Measurements from ENCODE around the gene COMMD4. TPM values are rescaled to one million over a fixed set of nuclear protein-coding genes. Genes with fewer than 3 reads are reported as not detected.
A peak's percentile ranks its signal among the peaks of the same experiment; 100 is the strongest.

Gene COMMD4
- total RNA-seq, 1 donor from 2014 or later = 95.6 TPM

GRCh38 chr15:75364881-75365280, 29.0 kb downstream of the COMMD4 start:
- H3K27me3 Mint-ChIP-seq = no peaks in the 10 kb centered on the region
- no peak for TF ChIP-seq CTCF (IDR thresholded peaks at IDR 0.05; ENCODE audit: unreplicated experiment)
- peaks cover 1% of the 10 kb centered on the region for H3K36me3 Mint-ChIP-seq (ENCODE audit: insufficient read depth)
- DNase-seq (ENCODE audit: low spot score, unreplicated experiment) = no peak
- H3K4me3 Mint-ChIP-seq (ENCODE audit: low read depth) = no peak overlapping the region
- H3K4me1 Mint-ChIP-seq (ENCODE audit: low read depth) = peaks cover 12% of the 10 kb centered on the region
- no peak overlapping the region for H3K27ac Mint-ChIP-seq
- H3K9me3 Mint-ChIP-seq (ENCODE audit: low read depth) = no peaks in the 10 kb centered on the region

- Mint-ChIP-seq H3K27ac (no peak overlapping the region), H3K9me3 (ENCODE audit: low read depth) (no peaks in the 10 kb centered on the region), H3K4me3 (ENCODE audit: low read depth) (no peak overlapping the region), H3K27me3 (no peaks in the 10 kb centered on the region), H3K4me1 (ENCODE audit: low read depth) (peaks cover 13% of the 10 kb centered on the region), H3K36me3 (ENCODE audit: insufficient read depth) (peaks cover 3% of the 10 kb centered on the region)
- no peak for DNase-seq (ENCODE audit: low spot score, unreplicated experiment)
- no peak for TF ChIP-seq CTCF (IDR thresholded peaks at IDR 0.05; ENCODE audit: unreplicated experiment)
Measured at GRCh38 chr15:75366163-75366562, 30.3 kb downstream of the COMMD4 start.

- Mint-ChIP-seq H3K36me3 (ENCODE audit: insufficient read depth) (peaks cover 9% of the 10 kb centered on the region), H3K27ac (no peak overlapping the region), H3K4me1 (ENCODE audit: low read depth) (peaks cover 13% of the 10 kb centered on the region), H3K27me3 (no peaks in the 10 kb centered on the region), H3K4me3 (ENCODE audit: low read depth) (no peak overlapping the region), H3K9me3 (ENCODE audit: low read depth) (no peaks in the 10 kb centered on the region)
- DNase-seq (ENCODE audit: low spot score, unreplicated experiment) = no peak
- no peak for TF ChIP-seq CTCF (IDR thresholded peaks at IDR 0.05; ENCODE audit: unreplicated experiment)
Measured at GRCh38 chr15:75367006-75367405, 31.1 kb downstream of the COMMD4 start.

GRCh38 chr15:75367406-75367912, 31.6 kb downstream of the COMMD4 start:
- Mint-ChIP-seq H3K4me1 (ENCODE audit: low read depth) (peaks cover 13% of the 10 kb centered on the region), H3K9me3 (ENCODE audit: low read depth) (no peaks in the 10 kb centered on the region), H3K4me3 (ENCODE audit: low read depth) (peak overlapping the region; percentile 88), H3K27me3 (no peaks in the 10 kb centered on the region), H3K36me3 (ENCODE audit: insufficient read depth) (peaks cover 9% of the 10 kb centered on the region), H3K27ac (peak overlapping the region; percentile 83)
- no peak for DNase-seq (ENCODE audit: low spot score, unreplicated experiment)
- TF ChIP-seq CTCF (IDR thresholded peaks at IDR 0.05; ENCODE audit: unreplicated experiment) = no peak

- H3K4me1 Mint-ChIP-seq (ENCODE audit: low read depth) = peaks cover 13% of the 10 kb centered on the region
- DNase-seq (ENCODE audit: low spot score, unreplicated experiment) = peak; percentile 91
- no peaks in the 10 kb centered on the region for H3K9me3 Mint-ChIP-seq (ENCODE audit: low read depth)
- peak; percentile 70 for TF ChIP-seq CTCF (IDR thresholded peaks at IDR 0.05; ENCODE audit: unreplicated experiment)
- H3K27ac Mint-ChIP-seq = peak within 1 kb of the TSS; percentile 97
- no peaks in the 10 kb centered on the region for H3K27me3 Mint-ChIP-seq
- H3K36me3 Mint-ChIP-seq (ENCODE audit: insufficient read depth) = peaks cover 9% of the 10 kb centered on the region
- H3K4me3 Mint-ChIP-seq (ENCODE audit: low read depth) = peak within 1 kb of the TSS; percentile 88
Measured at GRCh38 chr15:75367913-75368688, 32.2 kb downstream of the COMMD4 start, which contains the start of gene MAN2C1. Gene MAN2C1, minus strand, starts transcription at chr15:75368607. Its CDS starts 24 bp downstream, at chr15:75368583.

Measured in progenitor cell of endocrine pancreas (in vitro differentiated cells).